Activated CD4-positive, alpha-beta T cell treated with anti-CD3 and anti-CD28 coated beads, Interleukin-2, Interleukin-4, amounts not matched to agents 100 ng/mL and 50 ng/mL, durations not matched to agents 16 hours and 8 hours (primary cell): ENCODE measurements around the gene C2CD4C.
"Not testable (repeated sequence)": the region's sequence is repeated elsewhere in the genome, so short reads cannot be mapped to it uniquely, and the experiment has no call there.

Source experiments
- DNase-seq: peaks from one replicate; pipeline ENCODE4 v3.0.0-alpha.2; 2020; ENCODE audit warnings: low spot score

Gene C2CD4C

DNA sequence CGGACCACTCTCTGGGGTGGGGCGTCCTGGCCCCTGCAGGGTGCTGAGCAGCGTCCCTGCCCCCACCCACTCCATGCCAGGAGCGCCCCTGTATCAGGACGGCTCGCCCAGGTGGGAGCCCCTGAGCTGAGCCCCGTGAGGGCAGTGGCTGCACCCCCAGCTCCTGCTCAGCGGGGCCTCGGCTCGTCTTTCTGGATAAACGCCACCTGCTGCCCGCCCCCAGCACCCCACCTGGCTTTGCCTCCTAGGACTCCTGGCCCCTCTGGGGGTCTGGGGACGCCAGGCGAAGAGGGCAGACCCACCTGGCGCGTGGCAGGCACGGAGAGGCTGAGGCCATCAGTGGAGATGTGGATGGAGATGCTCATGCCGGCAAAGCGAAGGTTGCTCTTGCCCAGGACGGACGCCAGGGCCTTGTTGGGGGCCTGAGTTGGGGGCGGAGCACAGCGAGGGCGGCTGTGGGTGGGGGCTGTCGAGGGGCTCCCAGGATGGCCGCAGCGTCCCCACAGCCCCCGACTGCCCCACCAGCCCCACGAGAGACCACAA, 29.5 kb upstream of the C2CD4C start:
- DNase-seq: no peak

- no peak for DNase-seq
These were observed 28.1 kb upstream of the C2CD4C start for GRCh38 chr19:437041-437440.

- no peak for DNase-seq
These were observed 27.5 kb upstream of the C2CD4C start for GRCh38 chr19:436413-436950.

- DNase-seq: no peak
These were observed 26.9 kb upstream of the C2CD4C start for GRCh38 chr19:435707-436412.

DNA sequence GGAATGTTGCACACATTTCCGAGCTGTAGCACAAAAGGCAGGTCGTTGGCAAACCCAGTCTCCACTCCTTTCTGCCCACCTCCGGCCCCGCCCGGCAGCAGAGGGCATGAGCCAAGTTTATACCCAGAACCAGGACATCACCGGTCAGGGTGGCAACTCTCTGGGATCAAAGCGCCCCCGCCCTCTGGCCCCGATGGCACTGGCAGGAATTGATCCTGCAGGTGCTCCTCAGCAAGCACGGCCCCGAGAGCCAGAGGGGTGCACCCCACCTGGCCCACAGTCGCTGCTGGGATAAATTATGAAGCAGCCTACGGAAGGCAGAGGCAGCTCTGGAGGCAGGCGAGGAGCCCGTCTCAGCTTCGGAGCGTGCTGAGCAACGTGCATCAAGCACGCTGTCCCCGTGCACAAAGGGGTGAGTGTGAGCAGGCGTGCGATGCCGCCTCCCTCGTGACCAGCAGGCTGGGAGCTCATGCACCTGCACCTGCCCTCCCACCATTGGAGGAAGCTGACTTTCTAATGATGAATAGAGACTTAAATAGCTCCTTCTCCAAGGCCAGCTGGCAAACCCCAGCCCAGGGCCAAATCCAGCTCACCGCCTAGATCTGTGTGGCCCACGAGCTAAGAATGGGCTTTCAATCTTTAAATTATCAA, 26.2 kb upstream of the C2CD4C start:
- no peak for DNase-seq

- DNase-seq: no peak
These were observed 25.4 kb upstream of the C2CD4C start for GRCh38 chr19:434152-434960.

DNA sequence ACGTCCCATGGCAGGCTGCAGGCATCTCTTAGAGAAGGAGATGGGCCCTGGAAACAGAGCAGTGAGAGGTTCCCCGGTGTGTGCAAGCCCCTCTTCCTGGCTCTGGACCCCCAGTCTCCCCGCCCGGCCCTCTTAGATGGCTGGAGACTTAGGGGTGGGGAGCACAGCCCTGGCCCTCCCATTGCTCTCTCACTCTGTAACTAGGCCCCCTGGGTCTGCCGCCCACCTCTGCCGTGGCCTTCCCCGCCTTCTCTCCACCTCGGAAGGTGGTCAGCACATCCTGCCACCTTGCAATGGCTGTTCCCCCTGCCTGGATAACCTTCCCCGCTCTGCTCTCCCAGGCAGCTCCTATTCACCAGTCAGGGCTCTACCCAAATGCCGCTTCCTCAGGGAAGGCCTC, 21.8 kb upstream of the C2CD4C start:
- DNase-seq: no peak

GRCh38 chr19:428149-428548, 19.2 kb upstream of the C2CD4C start:
- no peak for DNase-seq

GRCh38 chr19:427675-428074, 18.7 kb upstream of the C2CD4C start:
- DNase-seq: not testable (repeated sequence)

DNA sequence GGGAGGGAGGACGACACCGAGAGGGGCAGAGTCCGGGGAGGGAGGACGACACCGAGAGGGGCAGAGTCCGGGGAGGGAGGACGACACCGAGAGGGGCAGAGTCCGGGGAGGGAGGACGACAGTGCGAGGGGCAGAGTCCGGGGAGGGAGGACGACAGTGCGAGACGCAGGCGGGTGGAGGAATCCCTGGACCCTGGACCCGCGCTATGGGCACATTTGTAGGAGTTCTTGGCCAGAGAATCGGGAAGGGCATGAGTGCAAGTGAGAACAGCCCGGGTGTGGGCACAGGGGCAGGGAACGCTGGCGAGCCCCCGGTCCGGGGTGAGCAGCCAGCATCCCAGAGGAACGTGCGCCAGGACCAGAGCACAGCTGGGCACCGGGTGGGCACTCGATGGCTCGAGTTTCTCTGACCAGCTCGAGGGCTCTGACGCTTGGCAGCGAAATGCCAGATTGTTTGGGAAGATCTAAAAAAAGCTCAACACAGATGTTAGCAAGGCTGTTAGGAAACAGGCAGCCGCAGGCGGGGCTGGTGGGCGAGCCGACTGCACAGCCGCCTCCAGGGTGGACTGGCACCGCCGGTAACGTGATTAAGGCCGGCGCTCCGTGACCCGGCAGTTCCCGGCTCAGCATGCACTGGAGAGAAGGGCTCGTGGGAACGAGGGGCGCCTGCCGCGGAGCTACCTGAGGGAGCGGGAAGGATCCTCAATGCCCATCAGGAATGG, 17.9 kb upstream of the C2CD4C start:
- no peak for DNase-seq

DNA sequence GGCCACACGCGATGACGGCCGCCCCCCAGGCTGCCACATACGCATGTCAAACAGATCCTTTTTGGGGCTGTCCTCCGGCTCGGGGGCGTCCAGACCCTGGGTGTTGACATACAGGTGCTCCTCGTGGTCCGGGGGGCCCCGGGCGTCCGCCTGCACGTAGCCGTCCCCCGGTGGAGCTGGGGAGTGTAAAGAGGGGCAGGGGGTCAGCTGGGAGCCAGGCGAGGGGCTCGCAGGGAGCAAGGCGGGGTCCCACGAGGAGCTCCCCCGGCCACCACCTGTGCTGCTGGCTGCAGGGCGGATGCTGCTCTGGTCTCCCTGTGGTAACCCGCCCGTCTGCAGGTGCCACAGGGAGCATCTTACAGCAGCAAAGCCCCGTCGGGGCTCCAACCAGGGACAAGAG, 16.1 kb upstream of the C2CD4C start:
- no peak for DNase-seq

GRCh38 chr19:424546-424945, 15.6 kb upstream of the C2CD4C start:
- no peak for DNase-seq

DNA sequence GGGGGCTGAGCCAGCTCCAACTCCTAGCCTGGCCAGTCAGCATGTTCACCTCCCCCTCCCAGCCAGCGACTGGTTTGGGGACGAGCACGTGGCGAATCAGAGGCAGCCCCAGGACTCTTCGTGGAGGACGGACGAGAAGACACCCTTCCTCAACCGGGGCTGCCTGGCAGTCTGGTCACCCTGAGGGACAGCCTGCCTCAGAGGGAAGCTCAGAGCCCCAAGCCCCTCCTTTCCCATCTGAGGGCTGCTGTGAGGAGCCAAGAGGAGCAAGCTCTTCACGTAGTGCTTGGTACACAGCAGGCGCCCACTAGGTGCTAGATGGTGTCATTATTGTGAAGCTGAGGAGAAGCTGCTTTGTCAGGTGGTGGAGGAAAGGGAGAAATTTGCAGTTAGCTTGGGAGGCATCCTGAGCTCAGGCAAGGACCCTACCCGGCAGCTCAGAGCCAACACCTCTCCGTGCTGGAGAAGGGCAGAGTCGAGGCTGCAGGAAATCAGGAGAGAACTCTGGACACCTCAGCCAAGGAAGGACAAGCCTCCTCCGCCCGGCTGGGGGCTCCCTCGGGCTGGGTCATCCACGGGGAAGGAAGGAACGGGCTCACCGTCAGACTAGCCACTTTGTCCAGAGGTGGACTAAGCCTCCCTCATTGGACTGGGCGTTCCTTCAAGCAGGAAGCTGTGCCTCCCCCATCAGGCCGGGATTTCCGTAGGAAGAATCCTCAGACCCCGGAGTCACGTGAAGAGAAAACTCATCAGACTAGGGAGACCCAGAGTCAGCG, 14.9 kb upstream of the C2CD4C start:
- no peak for DNase-seq

- not testable (repeated sequence) for DNase-seq
These were observed 13.9 kb upstream of the C2CD4C start for GRCh38 chr19:422917-423226.

DNA sequence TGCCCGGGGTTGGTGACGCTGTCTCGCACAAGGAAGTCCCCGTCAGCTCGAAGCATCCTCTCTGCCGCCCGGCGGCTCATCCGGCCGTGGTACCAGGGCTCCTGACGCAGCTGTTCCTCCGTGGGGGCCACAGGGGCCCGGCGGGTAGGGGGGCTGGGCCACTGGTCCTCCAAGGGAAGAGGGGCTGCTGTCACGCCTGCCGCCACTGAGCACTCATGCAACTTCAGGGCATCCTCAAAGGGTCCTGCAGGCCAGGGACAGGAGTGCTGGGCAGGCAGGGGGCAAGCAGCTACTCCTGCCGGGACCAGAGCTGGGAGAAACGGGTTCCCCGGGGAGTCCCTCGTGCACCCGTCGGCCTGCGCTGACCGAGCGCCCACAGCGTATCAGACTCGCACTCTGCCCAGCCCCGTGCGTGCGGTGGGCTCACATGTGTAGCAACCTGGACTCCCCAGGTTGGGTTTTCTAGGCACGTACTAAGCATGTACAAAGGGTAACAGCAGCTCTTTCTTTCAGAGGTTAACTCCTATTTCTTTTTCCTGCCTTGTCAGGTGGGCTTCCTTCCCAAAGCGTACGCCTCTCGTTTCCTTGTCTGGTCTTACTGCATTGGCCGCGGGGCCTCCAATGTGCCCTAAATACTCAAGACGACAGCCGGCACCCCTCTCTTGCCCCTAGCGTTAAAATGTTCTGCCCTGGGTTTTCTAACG, 13.4 kb upstream of the C2CD4C start:
- no peak for DNase-seq

GRCh38 chr19:419721-420515, 11.0 kb upstream of the C2CD4C start:
- DNase-seq: no peak

- DNase-seq: no peak
These were observed 10.1 kb upstream of the C2CD4C start for GRCh38 chr19:418761-419671.

DNA sequence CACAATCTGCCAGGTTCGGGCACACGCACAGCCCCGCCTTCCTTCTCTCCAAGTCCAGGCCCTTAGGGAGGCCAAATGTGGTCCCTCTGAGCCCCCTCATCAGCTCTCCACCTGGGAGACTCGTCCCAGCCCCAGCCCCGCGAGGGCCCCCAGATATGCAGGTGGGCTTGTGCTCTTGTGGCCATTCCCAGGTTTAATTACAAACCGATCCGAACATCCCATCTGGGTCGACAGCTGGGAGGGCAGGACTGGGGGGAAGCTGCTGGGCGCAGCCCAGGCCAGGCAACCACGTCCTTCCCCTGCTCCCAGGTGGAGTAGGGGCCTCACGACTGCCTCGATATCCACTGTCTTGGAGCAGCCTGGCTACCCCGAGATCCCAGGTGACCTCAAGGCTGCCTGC, 7.5 kb upstream of the C2CD4C start:
- DNase-seq: no peak

- no peak for DNase-seq
These were observed 6.3 kb upstream of the C2CD4C start for GRCh38 chr19:415292-415691.
